ENCODE results near the gene HS3ST2.

DNA sequence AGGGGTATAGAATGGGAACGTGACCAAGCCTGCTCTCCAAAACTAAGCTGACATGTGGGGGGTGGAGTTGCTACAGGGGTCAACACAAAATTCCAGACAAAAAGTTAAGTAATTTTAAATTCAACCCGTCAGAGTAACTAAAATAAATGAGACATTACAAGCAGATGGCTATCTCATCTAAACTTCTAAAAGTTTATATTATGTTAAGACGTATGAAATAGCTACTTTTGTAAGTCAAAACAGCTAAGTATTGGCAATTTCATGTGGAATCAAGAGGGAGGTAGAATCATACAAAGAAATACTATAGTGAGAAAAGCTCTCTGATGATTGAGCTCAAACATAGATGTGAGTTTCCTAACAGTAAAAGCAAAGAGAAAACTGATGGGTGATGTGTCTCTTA, 113.3 kb downstream of the HS3ST2 start:
- TF ChIP-seq, protein P1, sequence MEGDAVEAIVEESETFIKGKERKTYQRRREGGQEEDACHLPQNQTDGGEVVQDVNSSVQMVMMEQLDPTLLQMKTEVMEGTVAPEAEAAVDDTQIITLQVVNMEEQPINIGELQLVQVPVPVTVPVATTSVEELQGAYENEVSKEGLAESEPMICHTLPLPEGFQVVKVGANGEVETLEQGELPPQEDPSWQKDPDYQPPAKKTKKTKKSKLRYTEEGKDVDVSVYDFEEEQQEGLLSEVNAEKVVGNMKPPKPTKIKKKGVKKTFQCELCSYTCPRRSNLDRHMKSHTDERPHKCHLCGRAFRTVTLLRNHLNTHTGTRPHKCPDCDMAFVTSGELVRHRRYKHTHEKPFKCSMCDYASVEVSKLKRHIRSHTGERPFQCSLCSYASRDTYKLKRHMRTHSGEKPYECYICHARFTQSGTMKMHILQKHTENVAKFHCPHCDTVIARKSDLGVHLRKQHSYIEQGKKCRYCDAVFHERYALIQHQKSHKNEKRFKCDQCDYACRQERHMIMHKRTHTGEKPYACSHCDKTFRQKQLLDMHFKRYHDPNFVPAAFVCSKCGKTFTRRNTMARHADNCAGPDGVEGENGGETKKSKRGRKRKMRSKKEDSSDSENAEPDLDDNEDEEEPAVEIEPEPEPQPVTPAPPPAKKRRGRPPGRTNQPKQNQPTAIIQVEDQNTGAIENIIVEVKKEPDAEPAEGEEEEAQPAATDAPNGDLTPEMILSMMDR (IDR thresholded peaks at IDR 0.05): no peak
- TF ChIP-seq POLR2AphosphoS5 (IDR thresholded peaks at IDR 0.05) (no peak), POLR2A (IDR thresholded peaks at IDR 0.05) (no peak)
